NT2/D1 (cell line): ENCODE results near the gene ITGB6.

Experiments
- DNase-seq: peaks from one replicate; pipeline ENCODE4 v3.0.0-alpha.2; 2011; ENCODE audit warnings: low read depth, low spot score
- H3K27me3 ChIP-seq: 2 replicates; pipeline ENCODE4 v1.6.0; 2011; ENCODE audit warnings: mild to moderate bottlenecking; ENCODE audit not compliant: insufficient read length, insufficient read depth
- H3K36me3 ChIP-seq: 2 replicates; pipeline ENCODE4 v1.6.1; 2011; ENCODE audit warnings: mild to moderate bottlenecking, low read length, mixed read lengths; ENCODE audit not compliant: insufficient read depth, insufficient read length
- H3K4me1 ChIP-seq: 2 replicates; pipeline ENCODE4 v1.5.1; 2011; ENCODE audit not compliant: insufficient read depth, insufficient read length
- H3K4me3 ChIP-seq: 2 replicates; pipeline ENCODE4 v1.5.1; 2011; ENCODE audit warnings: low read depth; ENCODE audit not compliant: insufficient read length
- H3K9ac ChIP-seq: 2 replicates; pipeline ENCODE4 v1.6.0; 2011; ENCODE audit warnings: low read depth; ENCODE audit not compliant: insufficient read length
- H3K9me3 ChIP-seq: 2 replicates; pipeline ENCODE4 v1.5.1; 2011; ENCODE audit warnings: mild to moderate bottlenecking, low read length; ENCODE audit not compliant: insufficient read depth
- SUZ12 ChIP-seq: IDR thresholded peaks from 2 replicates; pipeline ENCODE4 v1.6.1; 2011; ENCODE audit not compliant: insufficient read length, insufficient read depth; ENCODE audit errors: extremely low read depth
- YY1 ChIP-seq: IDR thresholded peaks from 2 replicates; pipeline ENCODE4 v1.6.1; 2011; ENCODE audit not compliant: insufficient read length, insufficient read depth
- ZNF274 ChIP-seq: IDR thresholded peaks from 2 replicates; pipeline ENCODE4 v1.6.1; 2011; ENCODE audit warnings: mild to moderate bottlenecking, low read depth, low read length

The ITGB6 gene

GRCh38 chr2:160199683-160200389 is at the start of gene ITGB6:
Gene ITGB6, minus strand, starts transcription at chr2:160200272. Its CDS starts 209 bp downstream, at chr2:160200063.
- no peak for TF ChIP-seq ZNF274
- no peak for TF ChIP-seq YY1
- no peak for TF ChIP-seq SUZ12
- DNase-seq: no peak

GRCh38 chr2:160247296-160248035 is 47.4 kb upstream of the ITGB6 start:
- no peaks in the 10 kb centered on the region for H3K36me3 ChIP-seq
- H3K9me3 ChIP-seq: no peaks in the 10 kb centered on the region
- no peaks in the 10 kb centered on the region for H3K27me3 ChIP-seq
- no peak for DNase-seq
- no peak overlapping the region for H3K4me3 ChIP-seq
- no peaks in the 10 kb centered on the region for H3K4me1 ChIP-seq
- TF ChIP-seq YY1: no peak
- no peak for TF ChIP-seq SUZ12
- TF ChIP-seq ZNF274: no peak
- no peak overlapping the region for H3K9ac ChIP-seq

More at GRCh38 chr2:160199683-160200389, at the start of gene ITGB6:
- Histone ChIP-seq H3K9me3 (no peaks in the 10 kb centered on the region), H3K36me3 (no peaks in the 10 kb centered on the region), H3K4me1 (no peaks in the 10 kb centered on the region), H3K27me3 (no peaks in the 10 kb centered on the region), H3K9ac (no peak within 1 kb of the TSS), H3K4me3 (no peak within 1 kb of the TSS)

- Histone ChIP-seq H3K36me3 (no peaks in the 10 kb centered on the region), H3K4me1 (no peaks in the 10 kb centered on the region), H3K9me3 (no peaks in the 10 kb centered on the region), H3K4me3 (no peak overlapping the region), H3K9ac (no peak overlapping the region), H3K27me3 (no peaks in the 10 kb centered on the region)
- no peak for TF ChIP-seq ZNF274
- no peak for TF ChIP-seq SUZ12
- TF ChIP-seq YY1: no peak
- no peak for DNase-seq
Observed at GRCh38 chr2:160246356-160246755, 46.3 kb upstream of the ITGB6 start.

- no peak for DNase-seq
- Histone ChIP-seq H3K4me3 (no peak overlapping the region), H3K9me3 (no peaks in the 10 kb centered on the region), H3K36me3 (no peaks in the 10 kb centered on the region), H3K9ac (no peak overlapping the region), H3K27me3 (no peaks in the 10 kb centered on the region), H3K4me1 (no peaks in the 10 kb centered on the region)
- no peak for TF ChIP-seq YY1
- no peak for TF ChIP-seq SUZ12
- TF ChIP-seq ZNF274: no peak
Observed at GRCh38 chr2:160245614-160246155, 45.6 kb upstream of the ITGB6 start.

- Histone ChIP-seq H3K36me3 (no peaks in the 10 kb centered on the region), H3K9ac (no peak overlapping the region), H3K4me3 (no peak overlapping the region), H3K9me3 (no peaks in the 10 kb centered on the region), H3K27me3 (no peaks in the 10 kb centered on the region), H3K4me1 (no peaks in the 10 kb centered on the region)
- DNase-seq: no peak
- no peak for TF ChIP-seq ZNF274
- no peak for TF ChIP-seq YY1
- no peak for TF ChIP-seq SUZ12
Observed at GRCh38 chr2:160242893-160243564, 43.0 kb upstream of the ITGB6 start.

- no peak for DNase-seq
- Histone ChIP-seq H3K9ac (no peak overlapping the region), H3K36me3 (no peaks in the 10 kb centered on the region), H3K4me3 (no peak overlapping the region), H3K9me3 (no peaks in the 10 kb centered on the region), H3K27me3 (no peaks in the 10 kb centered on the region), H3K4me1 (no peaks in the 10 kb centered on the region)
- no peak for TF ChIP-seq SUZ12
- TF ChIP-seq YY1: no peak
- no peak for TF ChIP-seq ZNF274
Observed at GRCh38 chr2:160241251-160242137, 41.4 kb upstream of the ITGB6 start.

GRCh38 chr2:160239436-160239835 is 39.4 kb upstream of the ITGB6 start:
- no peaks in the 10 kb centered on the region for H3K27me3 ChIP-seq
- TF ChIP-seq YY1 (no peak), SUZ12 (no peak), ZNF274 (no peak)
- no peak overlapping the region for H3K9ac ChIP-seq
- H3K36me3 ChIP-seq: no peaks in the 10 kb centered on the region
- H3K4me1 ChIP-seq: no peaks in the 10 kb centered on the region
- H3K9me3 ChIP-seq: no peaks in the 10 kb centered on the region
- no peak overlapping the region for H3K4me3 ChIP-seq
- no peak for DNase-seq
